Ovary (tissue), 9 donors: ENCODE results near the gene TMEM185A. TPM values are rescaled to one million over a fixed set of nuclear protein-coding genes. Genes with fewer than 3 reads are reported as not detected.
"Not testable (repeated sequence)": the region's sequence is repeated elsewhere in the genome, so short reads cannot be mapped to it uniquely, and the experiment has no call there.

Experiments
- DNase-seq, 5 donors: peaks; one replicate each; pipeline ENCODE4 v3.0.0-alpha.2; 2019 to 2020
- H3K27ac ChIP-seq, 2 donors: fragments of 200-600 bp; one replicate each; pipeline versions ENCODE4 v1.5.1 to v1.8.0; 2019 to 2022
- H3K27me3 ChIP-seq: fragments of 200-600 bp; one replicate; pipeline ENCODE4 v1.8.0; 2022
- H3K36me3 ChIP-seq: fragments of 200-600 bp; sonication (generic); one replicate; pipeline ENCODE4 v1.5.1; 2019
- H3K4me1 ChIP-seq: one replicate; pipeline ENCODE4 v1.8.1; 2013; ENCODE audit warnings: mild to moderate bottlenecking, moderate library complexity; ENCODE audit not compliant: insufficient read depth
- H3K4me3 ChIP-seq: fragments of 200-600 bp; sonication (generic); one replicate; pipeline ENCODE4 v1.5.1; 2017
- H3K9me3 ChIP-seq, 2 donors: fragments of 200-600 bp in 1 of 2; sonication (generic) in 1 of 2; one replicate each; pipeline versions ENCODE4 v1.5.1 to v1.8.1; 2013 to 2019; ENCODE audit warnings: mild to moderate bottlenecking in 1 of 2, moderate library complexity in 1 of 2
- EP300 ChIP-seq: sonication (generic); formaldehyde crosslinking; IDR thresholded peaks from one replicate; pipeline ENCODE4 v1.6.1; 2017; ENCODE audit warnings: antibody characterized with exemption
- POLR2A ChIP-seq: fragments of 450-650 bp; IDR thresholded peaks from one replicate; pipeline ENCODE4 v1.6.1; 2017; ENCODE audit warnings: antibody characterized with exemption, mild to moderate bottlenecking, moderate library complexity
- WGBS, 3 donors: extraction: QIAGEN DNeasy Blood & Tissue Kit in 1 of 3; methylation state at CpG; one replicate each; pipeline versions ENCODE4 v1.1.5 to v1.1.7; 2013 to 2017; 5-methylcytosine and 5-hydroxymethylcytosine counted together
- intact Hi-C, 4 donors: fragments of 100-400 bp; cut with DNase I; formaldehyde crosslinking; loops; one replicate each; pipeline versions ENCODE4 v1.11.0 to v1.15.1; 2022 to 2023
- polyA plus RNA-seq, 2 donors: library from polyadenylated mRNA; stranded (reverse); fragments of 200-250 nt in 1 of 2; fragments of 350-450 nt in 1 of 2; fragmentation: Illumina TruSeq in 1 of 2; extraction: RNeasy Lipid Tissue Mini Kit (QIAGEN cat#74804) in 1 of 2; gene quantifications; one replicate each; pipeline ENCODE4 v1.2.3, GENCODE V29; 2013 to 2014
- total RNA-seq, 7 donors: library from RNA; depleted of rRNA in 2 of 7; stranded (reverse); fragments of >200 nt in 2 of 7; fragmentation: NEBNext Ultra II Directional in 3 of 7; extraction: Animal tissue kit (Norgen Biotek cat#: 25700) in 3 of 7; gene quantifications; one replicate each; pipeline versions ENCODE4 v1.1.0 to v1.2.4, GENCODE V29; 2016 to 2023
- TF ChIP-seq, protein P1 (sequence below), 3 donors: fragments of 450-650 bp in 2 of 3; fragments of 200-600 bp in 1 of 3; IDR thresholded peaks; one replicate each; pipeline versions ENCODE4 v1.5.1 to v1.8.0; 2016 to 2022; ENCODE audit warnings: antibody characterized with exemption in 3 of 3, mild to moderate bottlenecking in 1 of 3
- donor health status: DM: no; HTN: no; CAD: no; lungs with moderate emphysema.
- donor health status: DM: no; HTN: no; CAD: no.
- donor health status: Bipolar disorder and iron deficiency.
- donor health status: DM: yes; HTN: yes; CAD: no.
- donor health status: DM: no; HTN: no; CAD: no.
- donor health status: DM: yes; HTN: yes; CAD: no.

TMEM185A gene
- total and polyA plus RNA-seq, 9 donors, result 18.7 to 63.1 (median 36.7) TPM

DNA sequence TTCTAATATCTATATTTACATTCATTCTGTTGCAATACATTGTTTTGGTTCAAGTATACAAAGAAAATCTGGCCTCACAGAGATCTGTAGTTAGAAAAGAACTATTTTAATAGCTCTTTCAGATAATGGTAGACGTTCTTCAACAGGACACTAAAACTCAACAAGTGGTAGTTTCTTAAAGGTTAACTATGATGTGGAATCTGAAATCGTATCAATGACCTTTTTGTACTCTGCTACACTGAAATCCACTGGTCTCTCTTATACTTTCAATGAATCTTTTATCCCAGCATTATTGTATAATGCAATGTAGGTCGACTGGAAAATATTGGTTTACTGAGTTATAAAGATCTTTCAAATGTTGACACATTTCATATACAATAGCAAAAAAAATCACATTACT, 12.7 kb downstream of the TMEM185A start:
- no peak for TF ChIP-seq EP300
- no peak for TF ChIP-seq POLR2A
- TF ChIP-seq, protein P1, sequence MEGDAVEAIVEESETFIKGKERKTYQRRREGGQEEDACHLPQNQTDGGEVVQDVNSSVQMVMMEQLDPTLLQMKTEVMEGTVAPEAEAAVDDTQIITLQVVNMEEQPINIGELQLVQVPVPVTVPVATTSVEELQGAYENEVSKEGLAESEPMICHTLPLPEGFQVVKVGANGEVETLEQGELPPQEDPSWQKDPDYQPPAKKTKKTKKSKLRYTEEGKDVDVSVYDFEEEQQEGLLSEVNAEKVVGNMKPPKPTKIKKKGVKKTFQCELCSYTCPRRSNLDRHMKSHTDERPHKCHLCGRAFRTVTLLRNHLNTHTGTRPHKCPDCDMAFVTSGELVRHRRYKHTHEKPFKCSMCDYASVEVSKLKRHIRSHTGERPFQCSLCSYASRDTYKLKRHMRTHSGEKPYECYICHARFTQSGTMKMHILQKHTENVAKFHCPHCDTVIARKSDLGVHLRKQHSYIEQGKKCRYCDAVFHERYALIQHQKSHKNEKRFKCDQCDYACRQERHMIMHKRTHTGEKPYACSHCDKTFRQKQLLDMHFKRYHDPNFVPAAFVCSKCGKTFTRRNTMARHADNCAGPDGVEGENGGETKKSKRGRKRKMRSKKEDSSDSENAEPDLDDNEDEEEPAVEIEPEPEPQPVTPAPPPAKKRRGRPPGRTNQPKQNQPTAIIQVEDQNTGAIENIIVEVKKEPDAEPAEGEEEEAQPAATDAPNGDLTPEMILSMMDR (IDR thresholded peaks at IDR 0.05), result no peak
- WGBS, 3 donors, result 58 to 63% (median 59%) methylated on average over 3 of the region's 3 CpGs
- Histone ChIP-seq H3K9me3 (no peaks in the 10 kb centered on the region), H3K4me3 (no peak overlapping the region), H3K27ac (no peak overlapping the region), H3K27me3 (no peaks in the 10 kb centered on the region), H3K36me3 (no peaks in the 10 kb centered on the region), H3K4me1 (no peaks in the 10 kb centered on the region)
- no peak for DNase-seq
- intact Hi-C loops, result no loop called here

DNA sequence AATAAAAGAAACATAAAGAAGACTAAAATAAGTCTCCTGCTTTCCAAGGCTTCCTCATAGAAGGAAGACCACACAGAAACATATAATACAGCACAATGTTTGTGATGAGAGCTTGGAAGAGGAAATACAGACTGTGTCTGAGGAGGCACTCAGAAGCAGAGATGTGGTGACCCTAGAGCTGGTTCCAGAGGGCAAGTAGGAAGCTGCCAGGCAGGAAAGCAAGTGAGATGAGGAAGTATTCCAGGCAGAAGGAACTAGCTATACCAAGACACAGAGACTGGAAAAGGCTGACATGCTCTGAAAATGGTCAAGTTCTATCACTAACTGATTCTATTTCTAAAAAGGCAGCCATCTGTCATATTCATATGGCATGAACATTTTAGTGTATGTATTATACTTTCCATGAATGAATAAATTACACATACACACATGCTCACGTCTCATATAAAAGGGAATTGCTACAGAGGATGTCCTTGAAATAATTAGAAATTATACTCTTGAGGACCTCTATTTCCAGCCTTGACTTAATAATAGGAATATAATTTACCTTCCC, 19.9 kb downstream of the TMEM185A start:
- H3K27ac ChIP-seq, result no peak overlapping the region
- H3K4me1 ChIP-seq, result no peaks in the 10 kb centered on the region
- intact Hi-C loops, result no loop called here
- H3K4me3 ChIP-seq, result no peak overlapping the region
- no peaks in the 10 kb centered on the region for H3K9me3 ChIP-seq
- DNase-seq, result no peak
- no peaks in the 10 kb centered on the region for H3K27me3 ChIP-seq
- WGBS, 3 donors, result 50 to 60% (median 58%) methylated on average over 1 of the region's 1 CpG
- TF ChIP-seq, protein P1 (IDR thresholded peaks at IDR 0.05), result no peak
- no peak for TF ChIP-seq EP300
- TF ChIP-seq POLR2A, result no peak
- H3K36me3 ChIP-seq, result no peaks in the 10 kb centered on the region

DNA sequence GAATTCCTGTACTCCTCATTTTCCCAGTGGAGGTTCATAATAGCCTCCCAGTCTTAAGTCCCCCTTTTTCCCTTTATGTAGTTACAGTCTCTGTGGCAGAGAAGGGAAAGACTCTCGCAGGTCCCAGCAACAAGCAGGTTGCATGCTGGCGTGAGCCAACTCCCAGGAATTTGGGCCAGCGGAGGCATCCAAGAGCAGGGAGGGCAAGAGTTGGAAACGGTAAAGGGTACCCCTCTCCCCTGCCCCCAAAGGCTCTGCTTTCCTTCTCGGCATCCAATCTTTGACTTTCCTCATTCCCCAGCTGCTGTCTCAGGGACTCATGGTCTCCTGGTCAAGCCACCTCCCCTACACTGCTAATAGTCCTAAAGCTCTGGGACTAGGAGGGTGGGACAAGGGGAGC, 21.1 kb downstream of the TMEM185A start:
- Histone ChIP-seq H3K9me3 (no peaks in the 10 kb centered on the region), H3K36me3 (no peaks in the 10 kb centered on the region), H3K4me3 (no peak overlapping the region), H3K4me1 (no peaks in the 10 kb centered on the region), H3K27ac (no peak overlapping the region), H3K27me3 (no peaks in the 10 kb centered on the region)
- DNase-seq, result no peak
- intact Hi-C loops, result no loop called here
- 66 to 74% (median 73%) methylated on average over 5 of the region's 5 CpGs for WGBS, 3 donors
- TF ChIP-seq, protein P1 (IDR thresholded peaks at IDR 0.05), result no peak
- TF ChIP-seq EP300, result no peak
- TF ChIP-seq POLR2A, result no peak

DNA sequence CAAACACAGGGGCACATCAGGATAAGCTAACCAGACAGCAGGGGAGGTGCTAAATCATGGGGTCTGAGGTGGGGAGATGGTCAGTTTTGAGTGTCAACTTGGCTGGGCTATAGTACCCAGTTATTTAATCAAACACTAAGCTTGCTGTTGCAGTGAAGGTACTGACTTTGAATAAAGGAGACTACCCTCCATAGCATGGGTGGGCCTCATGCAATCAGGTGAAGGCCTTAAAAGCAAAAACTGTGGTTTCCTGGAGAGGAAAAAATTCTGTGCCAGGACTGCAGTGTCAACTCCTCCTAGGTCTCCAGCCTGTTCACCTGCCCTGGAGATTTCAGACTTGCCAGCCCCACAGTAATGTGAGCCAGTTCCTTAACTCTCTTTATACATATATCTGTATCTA, 23.9 kb downstream of the TMEM185A start:
- no peaks in the 10 kb centered on the region for H3K4me1 ChIP-seq
- intact Hi-C loops, result no loop called here
- no peak for DNase-seq
- H3K36me3 ChIP-seq, result no peaks in the 10 kb centered on the region
- H3K27ac ChIP-seq, result no peak overlapping the region
- no peaks in the 10 kb centered on the region for H3K9me3 ChIP-seq
- H3K27me3 ChIP-seq, result no peaks in the 10 kb centered on the region
- no peak overlapping the region for H3K4me3 ChIP-seq
- no peak for TF ChIP-seq EP300
- TF ChIP-seq, protein P1 (IDR thresholded peaks at IDR 0.05), result no peak
- no peak for TF ChIP-seq POLR2A

DNA sequence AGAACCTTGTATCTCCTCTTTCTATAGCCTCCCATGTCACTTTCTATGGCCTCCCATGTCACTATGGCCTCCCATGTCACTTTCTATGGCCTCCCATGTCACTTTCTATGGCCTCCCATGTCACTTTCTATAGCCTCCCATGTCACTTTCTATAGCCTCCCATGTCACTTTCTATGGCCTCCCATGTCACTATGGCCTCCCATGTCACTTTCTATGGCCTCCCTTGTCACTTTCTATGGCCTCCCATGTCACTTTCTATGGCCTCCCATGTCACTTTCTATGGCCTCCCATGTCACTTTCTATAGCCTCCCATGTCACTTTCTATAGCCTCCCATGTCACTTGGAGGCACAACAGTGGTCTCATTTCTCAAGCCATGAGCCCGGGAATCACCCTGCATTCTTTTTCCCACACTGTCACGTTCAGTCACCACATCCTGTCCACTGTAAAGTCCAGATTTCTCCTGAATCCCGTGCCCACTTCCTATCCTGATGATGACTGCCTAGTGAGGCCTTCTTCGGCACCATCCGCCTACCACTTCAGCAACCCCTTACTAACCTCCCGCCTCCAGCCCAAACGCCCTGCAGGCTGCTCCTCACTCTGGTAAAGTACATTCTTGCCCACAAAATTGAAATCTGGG, 26.2 kb downstream of the TMEM185A start:
- H3K4me3 ChIP-seq, H3K36me3 ChIP-seq, DNase-seq, H3K27ac ChIP-seq, H3K27me3 ChIP-seq, intact Hi-C loops, H3K9me3 ChIP-seq, H3K4me1 ChIP-seq: not testable (repeated sequence)
- WGBS, 3 donors, result 68 to 82% (median 77%) methylated on average over 7 of the region's 7 CpGs

DNA sequence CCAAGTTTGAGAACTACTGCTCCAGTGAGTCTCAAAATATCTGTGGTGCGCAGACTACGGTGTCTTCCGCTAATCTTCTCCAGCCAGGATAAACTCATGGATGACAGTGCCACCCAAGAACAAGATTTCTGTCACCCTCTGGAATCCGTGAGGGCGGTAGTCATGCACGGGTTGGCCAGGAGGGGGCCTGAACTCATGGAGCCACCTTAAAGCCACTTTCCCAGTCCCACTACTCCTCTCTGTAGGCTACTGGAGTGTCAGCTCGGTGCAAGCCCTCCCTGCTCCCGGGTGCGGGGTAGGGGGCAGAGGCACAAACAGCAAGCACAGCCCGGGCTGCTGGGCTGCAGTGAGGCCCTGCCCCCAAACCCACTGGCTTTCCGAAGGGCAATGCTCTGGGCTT, 33.0 kb downstream of the TMEM185A start:
- H3K36me3 ChIP-seq, intact Hi-C loops, DNase-seq, H3K27me3 ChIP-seq, H3K9me3 ChIP-seq, H3K27ac ChIP-seq, H3K4me3 ChIP-seq, H3K4me1 ChIP-seq: not testable (repeated sequence)
- 23% methylated on average over 3 of the region's 11 CpGs; no CpG with 5 or more reads in 2 of the 3 donors for WGBS, 3 donors

DNA sequence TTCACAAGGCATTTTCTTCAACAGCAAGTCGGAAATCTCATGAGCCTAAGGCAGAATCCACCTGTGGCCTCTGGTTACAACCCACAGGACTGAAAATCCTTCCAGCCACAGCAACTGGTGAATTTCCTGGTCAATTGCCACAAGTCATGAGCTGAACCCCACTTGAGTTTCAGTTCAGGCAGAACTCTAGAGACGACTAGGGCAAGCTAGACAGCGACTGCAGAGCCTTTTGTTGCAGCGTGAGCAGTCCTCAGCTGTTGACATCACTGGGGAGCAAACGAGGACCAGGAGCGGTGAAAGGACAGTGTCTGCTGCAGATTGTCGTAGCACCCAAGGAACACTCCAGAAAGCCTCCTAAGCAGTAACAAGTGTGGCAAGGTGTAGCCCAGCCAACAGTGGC, 35.6 kb downstream of the TMEM185A start:
- H3K4me3 ChIP-seq, H3K9me3 ChIP-seq, H3K36me3 ChIP-seq, H3K27ac ChIP-seq, intact Hi-C loops, H3K27me3 ChIP-seq, H3K4me1 ChIP-seq, DNase-seq: not testable (repeated sequence)
- no CpG with 5 or more reads among the region's 7 CpGs for WGBS, 3 donors

DNA sequence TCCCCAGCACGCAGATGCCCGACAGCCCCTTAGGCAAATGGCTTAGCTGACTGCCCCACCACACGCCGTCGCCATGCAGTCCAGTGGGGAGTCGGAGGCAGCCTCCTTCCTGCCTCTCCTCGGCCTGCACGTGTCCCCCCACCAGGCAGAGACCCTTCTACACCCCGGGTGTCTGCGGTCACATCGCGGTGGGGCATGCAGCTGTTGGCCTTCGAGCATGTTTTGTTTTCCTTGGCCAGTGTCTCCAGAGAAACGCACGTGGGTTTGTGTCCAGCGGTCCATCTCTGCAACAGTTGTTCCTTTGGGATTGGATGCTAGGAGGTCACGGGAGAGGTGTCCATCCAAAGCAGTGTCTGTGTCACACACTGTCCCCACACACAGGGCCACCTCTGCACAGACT, 36.4 kb downstream of the TMEM185A start, which contains the start of gene HSFX2:
Gene HSFX2, minus strand, starts transcription at position 101 of the 400 bp plus-strand sequence. CDS start 614 bp downstream, outside the sequence.
- H3K4me1 ChIP-seq, H3K9me3 ChIP-seq, H3K4me3 ChIP-seq, intact Hi-C loops, H3K27ac ChIP-seq, DNase-seq, H3K36me3 ChIP-seq, H3K27me3 ChIP-seq: not testable (repeated sequence)
- no CpG with 5 or more reads among the region's 17 CpGs for WGBS, 3 donors
